GM18499 (cell line): ENCODE measurements around the gene NRIP3.

ENCODE experiments used
- ATAC-seq: cut with Tn5 transposase; IDR thresholded peaks from one replicate; pipeline ENCODE4 v1.9.1; 2021; ENCODE audit warnings: moderate number of reproducible peaks; ENCODE audit not compliant: insufficient read depth, unreplicated experiment

The NRIP3 gene

DNA sequence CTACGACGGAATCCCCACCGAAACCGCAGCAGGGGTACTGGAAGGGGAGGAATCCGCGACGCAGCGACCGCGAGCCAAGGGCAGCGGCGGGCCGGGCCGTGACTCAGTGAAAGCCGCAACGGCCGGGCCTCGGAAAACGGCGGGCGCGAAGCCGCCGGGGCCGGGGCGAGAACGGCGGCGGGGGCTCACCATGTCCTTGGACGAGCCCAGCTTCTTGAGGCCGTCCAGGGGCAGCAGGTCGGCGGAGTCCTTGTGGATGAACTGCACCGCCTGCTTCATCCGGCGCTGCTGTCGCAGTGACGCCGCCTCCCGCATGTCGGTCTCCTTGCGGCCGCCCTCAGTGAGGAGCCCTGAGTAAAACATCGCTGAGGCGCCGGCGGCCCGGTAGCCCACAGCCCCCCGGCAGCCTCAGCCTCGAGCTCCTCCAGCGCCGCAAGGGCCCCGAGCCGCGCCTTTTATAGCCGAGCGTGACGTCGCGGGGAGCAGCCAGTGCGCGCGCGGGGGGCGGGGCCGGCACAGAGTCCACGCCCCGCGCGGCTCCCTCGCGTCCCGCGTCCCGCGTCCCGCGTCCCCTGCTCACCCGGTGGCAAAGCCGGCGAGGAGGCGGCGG is at the start of gene NRIP3:
NRIP3 (minus strand) TSS at position 429 of the 610 bp plus-strand sequence; CDS start at position 363, 66 bp downstream.
- no peak for ATAC-seq

DNA sequence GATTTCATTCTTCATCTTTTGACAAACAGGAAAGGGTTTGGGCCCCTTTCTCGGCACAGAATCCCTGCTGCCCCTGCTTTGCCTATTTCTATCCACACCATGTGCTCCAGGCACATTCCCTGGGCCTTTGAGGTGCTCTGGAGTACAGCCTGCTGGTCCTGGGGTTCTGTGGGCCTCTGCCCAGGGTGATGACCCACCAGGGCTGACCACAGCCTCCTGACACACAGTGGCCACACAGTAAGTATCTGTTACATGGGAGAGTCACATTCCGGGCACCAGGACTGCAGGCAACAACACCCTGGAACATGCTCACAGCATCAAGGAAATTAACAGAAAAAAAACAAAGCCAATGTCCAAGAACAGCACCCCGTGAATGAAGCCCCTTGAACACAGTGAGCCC is 48.5 kb upstream of the NRIP3 start:
- no peak for ATAC-seq

DNA sequence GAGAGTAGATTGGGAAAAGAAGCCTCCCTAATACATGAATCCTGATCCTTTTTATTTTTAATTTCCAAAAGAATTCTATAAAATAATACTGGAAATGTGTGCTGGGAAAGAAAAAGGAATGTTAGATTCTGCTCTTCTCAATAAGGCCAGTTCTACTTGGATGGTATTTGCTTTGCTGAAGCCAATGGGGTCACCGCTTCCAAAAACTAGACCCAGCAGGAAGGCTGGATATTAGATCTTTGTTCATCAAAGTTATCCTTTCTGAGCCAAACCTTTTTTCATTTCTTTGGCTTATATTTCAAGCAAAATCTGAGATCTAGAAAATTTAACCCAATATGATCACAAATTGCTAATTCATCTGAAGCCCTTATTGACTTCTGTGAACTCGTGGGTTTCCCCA is 46.2 kb upstream of the NRIP3 start:
- ATAC-seq = no peak

DNA sequence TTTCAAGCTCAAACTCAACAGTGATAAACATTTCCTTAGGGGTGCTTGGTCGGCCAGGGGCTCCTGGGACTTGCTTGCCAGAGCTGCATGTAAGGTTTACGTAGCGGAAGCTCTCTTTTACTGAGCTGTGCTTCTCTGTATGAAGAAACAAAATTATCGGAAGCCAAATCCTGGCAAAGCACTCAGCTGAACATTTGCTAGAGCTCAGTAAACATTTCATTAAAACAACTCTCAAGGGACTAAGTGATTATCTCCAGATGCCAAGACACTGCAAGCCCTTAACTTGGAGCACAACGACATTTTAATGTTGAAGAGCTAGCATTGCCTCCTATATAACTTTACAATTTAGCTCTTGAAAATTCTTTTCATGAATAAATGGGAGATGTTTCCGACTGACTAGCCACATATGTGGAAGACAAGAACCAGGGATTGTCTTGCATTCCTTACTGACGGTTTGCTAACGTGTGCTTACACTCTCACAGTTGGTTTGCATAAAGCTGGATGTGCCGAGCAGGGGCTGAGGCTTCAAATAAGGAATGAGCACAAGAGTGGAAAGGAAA is 44.2 kb upstream of the NRIP3 start:
- no peak for ATAC-seq

DNA sequence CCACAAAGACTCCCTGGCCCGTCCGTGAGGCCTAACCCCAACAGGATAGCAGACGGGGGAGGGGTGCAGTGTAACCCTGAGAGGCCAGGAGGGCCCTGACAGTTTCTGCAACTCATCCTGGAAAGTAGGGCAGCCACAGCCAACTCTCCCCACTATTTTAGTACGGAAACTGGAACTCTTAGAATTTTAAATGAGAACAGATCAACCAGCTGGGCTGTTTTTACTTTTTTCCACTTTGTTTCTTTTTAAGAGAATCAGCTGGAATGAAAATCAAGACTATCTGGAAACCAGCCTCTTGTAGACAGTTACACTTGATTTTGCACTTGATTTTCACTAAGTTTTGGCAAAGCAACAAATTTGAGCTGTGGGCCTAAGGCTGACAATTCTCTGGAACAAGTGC is 42.7 kb upstream of the NRIP3 start:
- no peak for ATAC-seq

DNA sequence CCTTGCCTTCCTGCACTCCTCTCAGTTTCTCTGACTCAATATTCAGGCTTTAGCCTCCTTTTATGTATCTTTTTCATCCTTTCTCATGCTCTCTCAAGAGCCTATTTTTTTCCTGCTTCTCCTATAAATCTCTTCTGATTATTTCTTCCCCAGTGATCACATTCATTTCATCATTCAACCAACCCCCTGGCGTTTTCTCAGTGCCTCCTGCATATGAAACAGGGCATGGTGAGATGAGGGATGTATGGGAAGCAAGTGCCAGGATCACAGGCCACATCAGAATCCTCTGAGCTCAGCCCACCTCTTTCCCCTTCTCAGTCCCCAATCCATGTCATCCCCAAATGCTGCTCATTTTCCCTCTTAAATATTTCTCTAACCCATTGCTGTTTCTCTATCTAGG is 38.7 kb upstream of the NRIP3 start:
- no peak for ATAC-seq

DNA sequence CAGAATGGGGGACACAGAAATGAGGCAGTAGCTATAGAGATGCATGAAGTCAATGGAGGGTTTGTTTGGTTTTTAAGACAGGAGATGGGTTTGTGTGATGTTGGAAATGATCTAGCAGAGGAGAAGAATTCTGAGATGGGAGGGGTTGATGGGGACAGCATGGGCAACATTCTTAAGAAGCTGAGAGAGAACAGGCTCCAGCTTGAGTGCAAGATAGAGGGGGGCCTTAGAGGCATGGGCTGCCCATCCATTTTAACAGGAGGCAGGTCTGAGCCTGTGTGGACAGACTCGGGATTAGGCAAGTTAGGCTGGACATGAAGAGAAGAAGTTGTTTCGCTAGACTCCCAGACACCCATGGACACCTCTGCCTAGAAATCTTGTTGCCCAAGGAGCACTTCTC is 37.9 kb upstream of the NRIP3 start:
- ATAC-seq = no peak

DNA sequence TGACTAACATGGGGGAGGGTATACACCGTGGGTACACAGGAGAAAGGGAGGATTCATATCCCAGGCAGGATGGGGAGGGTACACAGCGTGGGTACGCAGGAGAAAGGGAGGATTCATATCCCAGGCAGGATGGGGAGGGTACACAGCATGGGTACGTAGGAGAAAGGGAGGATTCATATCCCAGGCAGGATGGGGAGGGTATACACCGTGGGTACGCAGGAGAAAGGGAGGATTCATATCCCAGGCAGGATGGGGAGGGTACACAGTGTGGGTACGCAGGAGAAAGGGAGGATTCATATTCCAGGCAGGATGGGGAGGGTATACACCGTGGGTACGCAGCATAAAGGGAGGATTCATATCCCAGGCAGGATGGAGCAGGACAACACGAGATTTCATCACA is 36.6 kb upstream of the NRIP3 start:
- no peak for ATAC-seq

DNA sequence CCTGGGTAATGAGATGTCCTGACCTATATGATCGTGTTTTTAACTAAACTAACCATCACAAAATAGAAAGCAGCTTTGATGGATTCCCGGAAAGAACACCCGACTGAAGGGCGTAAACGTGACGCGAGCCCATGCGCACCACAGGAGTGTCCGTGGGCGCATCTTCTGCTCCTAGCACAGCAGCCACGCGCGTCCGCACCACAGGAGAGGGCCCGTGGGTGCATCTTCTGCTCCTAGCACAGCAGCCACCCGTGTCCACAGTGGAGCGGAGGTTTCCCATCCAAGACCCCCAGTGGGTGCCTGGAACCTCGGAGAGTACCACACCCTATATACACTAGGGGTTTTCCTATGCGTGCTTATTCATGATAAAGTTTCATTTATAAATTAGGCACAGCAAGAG is 36.1 kb upstream of the NRIP3 start:
- no peak for ATAC-seq

DNA sequence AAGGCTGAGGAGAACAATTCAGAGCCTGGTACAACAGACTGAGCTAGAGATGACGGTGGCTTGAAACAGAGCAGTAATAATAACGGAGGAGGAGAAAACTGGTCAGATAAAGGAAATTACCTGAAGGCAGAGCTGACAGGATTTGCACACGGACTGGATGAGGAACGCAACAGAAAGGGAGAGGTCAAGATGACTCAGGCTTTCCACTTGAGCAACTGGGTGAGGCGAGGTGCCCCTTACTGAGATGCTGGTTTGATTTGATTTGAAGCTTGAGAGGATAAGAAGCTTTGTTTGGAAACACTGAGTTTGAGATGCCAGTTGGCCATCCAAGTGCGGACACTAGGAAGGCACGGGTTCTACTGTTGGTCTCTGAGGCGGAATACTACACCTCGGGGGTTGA is 35.4 kb upstream of the NRIP3 start:
- ATAC-seq = no peak

DNA sequence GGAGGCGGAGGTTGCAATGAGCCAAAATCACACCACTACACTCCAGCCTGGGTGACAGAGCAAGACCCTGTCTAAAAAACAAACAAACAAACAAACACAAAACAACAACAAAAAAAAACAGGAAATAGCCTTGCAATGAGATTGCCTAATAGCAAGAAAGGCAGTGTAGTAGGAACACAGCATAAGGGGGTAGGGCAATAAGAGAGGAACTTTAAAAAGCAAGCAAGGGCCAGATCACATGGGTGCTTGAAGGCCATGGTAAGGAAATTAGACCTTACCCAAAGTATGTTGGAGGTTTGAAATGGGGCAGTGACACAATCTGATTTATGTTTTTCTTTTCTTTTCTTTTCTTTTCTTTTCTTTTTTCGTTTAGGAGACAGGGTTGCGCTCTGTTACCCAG is 34.7 kb upstream of the NRIP3 start:
- no peak for ATAC-seq

DNA sequence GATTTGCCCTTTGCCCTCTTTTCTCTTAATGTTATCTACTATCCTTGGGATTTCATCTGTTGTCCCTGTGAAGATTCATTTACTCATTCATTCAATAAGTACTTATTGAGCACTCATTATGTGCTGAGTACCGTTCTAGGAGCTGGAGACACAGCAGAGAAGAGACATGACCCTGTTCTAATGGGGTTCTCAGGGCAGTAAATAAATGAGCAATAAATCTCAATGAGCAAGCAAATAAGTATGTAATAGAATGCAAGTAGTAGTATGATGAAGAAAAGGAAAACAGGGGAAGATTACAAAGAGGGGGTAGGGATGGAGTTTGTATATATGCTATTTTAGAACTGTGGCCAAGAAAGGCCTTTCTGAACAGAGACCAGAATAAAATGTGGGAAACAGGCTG is 34.2 kb upstream of the NRIP3 start:
- no peak for ATAC-seq

DNA sequence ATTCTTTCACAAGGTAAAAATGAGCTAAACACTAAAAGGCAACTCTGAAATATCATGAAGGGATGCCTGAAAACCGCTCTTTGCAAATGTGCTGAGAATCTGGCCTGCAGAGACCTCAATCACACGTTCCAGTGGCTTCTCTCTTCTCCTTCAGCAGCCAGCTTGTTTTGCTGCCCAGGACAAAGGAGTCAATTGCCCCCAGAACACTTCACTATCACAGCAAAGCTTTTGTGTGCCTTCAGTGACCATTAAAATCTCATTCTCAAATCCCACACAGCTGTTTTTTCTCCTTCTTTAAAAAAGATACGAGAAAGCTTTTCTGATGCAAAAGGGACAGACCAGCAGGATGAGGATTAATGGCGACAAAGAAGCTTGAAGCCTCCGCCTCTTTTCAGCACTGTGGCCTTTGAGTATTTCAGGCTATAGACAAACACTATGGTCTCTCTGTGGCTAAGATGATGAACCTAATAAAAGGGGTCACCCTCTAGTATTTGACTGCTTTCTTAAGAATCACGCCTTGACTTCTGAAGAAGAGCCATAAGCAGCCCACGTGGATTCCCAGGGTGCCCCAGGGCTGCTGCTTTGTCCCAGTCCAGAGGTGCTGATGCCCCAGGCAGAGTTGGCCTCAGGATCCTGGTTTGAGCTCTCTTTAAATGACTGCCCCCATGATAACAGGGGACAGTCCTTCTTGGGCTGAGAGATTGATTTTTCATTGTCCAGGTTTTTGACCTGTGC is 33.4 kb upstream of the NRIP3 start:
- no peak for ATAC-seq

DNA sequence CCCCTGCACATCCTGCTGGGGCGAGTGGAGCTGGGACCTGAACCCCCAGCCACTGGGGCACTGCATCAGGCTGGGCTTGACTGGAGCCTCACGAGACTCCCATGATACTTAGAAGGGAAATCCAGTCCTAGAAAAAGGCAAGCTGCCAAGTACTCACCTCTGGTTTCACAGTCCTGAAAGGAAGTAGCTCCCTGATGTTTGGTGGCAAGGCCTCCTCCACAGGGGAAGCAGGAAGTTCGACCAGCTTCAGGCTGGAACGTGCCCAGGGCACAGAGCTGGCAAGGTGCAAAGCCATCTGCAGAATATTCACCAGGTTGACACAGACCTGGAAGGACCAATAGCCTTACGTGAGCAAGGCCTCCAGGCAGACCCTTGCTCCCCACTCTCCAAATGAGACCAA is 26.8 kb upstream of the NRIP3 start:
- no peak for ATAC-seq

DNA sequence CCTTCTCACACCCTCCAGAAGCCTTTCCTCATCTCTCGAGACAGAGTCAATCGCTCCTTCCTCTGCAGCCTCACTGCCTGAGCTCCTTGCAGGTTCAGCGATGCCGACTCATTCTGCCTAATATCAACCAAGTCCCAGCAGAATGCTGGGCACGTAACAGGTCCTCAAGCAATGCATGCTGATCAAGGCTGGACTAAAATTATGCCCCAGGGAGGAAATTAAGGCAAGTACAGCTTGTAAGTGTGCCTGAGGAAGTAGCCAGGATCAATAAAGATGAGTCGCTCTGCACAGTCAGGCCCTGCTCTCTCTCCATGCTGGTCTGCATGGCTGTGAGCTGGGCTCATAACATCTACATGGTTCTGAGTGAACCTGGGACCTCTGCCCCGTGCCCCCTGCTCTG is 25.6 kb upstream of the NRIP3 start:
- ATAC-seq = no peak

DNA sequence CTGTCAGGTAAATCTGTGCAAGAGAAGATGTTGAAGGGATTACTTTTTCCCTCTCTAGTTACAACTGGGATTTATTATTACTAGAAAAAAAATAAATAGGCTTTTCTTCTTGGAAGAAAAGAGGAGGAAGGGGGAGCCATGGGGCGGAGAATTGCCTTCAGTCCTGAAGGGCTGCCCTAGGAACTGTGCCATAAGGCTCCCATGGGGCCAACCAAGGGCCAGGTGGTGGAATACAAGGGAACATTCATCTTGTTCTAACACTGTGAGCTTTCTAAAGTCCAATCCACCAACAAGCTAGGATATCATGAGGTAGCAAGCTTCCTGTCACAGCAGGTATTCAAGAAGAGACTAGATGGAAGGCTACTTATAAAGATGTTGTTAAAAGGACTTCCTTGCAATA is 24.8 kb upstream of the NRIP3 start:
- no peak for ATAC-seq

DNA sequence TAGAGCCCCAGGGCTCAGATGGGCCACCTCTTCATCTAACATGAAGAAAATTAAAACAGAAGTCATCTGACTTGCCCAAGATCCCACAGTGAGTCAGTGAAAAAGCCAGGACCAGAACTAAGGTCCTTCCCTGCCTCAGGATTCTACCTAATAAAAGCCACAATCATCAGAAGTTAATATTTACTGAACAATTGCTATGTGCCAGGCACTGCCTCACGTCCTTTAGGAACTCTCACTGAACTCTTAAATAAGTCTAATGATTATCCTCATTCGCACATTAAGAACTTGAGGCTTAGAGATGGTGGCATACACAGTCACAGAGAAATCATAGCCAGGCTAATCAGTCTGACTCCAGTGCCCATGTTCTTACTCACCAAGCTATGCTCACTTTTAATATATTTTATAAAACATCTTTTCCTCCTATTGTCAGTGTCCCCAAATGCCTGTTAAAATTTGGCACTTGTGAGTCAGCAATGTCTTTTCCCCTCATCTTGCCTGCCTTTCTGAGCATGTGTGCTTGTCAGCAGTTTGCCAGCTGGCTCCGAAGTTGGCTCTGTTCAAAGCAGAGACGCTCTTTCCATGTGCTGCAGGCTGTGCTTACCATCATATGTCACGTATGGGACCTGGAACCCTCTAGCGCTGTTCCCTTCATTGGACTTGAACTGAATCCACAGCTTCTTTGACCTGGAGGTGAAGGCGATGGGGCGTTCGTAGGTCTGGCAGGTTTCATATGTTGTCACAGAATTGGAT is 21.5 kb upstream of the NRIP3 start:
- no peak for ATAC-seq

DNA sequence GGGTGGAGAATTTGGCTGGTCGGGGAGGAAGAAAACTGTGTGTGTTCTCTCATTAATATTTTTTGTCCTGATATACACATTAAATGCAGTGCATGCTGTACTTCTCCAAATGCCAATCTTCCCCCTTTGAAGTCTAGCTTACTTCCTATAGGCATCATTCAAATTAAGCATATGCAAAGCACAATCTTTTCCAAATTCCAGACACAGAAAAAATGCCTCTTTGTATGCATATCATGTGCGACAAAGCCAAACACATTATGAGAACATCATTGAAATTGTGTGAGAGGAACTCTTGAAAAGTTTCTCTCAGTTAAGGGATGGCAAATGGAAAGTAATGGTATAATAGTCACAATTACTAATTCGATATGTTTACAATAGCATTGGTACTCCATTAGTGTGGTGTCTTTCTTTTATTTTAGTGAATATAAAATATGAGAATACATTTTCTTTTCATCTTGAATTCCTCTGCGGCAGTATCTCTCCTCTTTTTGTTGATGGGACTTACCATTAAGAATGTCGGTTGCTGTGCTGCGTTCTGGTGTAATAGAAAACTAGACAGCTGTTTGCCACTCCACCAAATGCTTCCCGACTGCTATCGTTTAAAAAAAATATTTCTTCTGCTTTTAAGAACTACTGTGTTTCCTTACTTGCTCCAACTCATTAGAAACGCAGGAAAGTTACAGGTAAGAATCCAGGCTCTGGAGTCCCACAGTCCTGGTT is 19.3 kb upstream of the NRIP3 start:
- no peak for ATAC-seq

DNA sequence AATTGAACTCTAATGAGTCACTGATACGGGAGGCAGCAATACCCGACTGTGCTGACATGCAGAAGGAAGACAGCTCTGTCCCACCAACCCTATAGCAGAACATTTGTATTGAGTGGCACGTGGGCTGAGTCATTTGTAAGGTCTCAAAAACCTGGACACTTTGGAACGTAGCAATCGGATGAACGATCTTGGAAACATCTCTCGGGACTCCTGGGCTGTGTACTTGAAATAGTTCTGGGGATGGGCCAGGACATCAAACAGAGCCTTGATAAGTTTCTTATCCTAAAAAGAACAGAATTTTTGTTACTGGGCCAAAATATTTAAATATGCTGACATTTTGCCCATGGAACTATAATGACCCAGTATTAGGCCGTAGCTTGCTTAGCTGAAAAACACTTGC is 17.1 kb upstream of the NRIP3 start:
- no peak for ATAC-seq

DNA sequence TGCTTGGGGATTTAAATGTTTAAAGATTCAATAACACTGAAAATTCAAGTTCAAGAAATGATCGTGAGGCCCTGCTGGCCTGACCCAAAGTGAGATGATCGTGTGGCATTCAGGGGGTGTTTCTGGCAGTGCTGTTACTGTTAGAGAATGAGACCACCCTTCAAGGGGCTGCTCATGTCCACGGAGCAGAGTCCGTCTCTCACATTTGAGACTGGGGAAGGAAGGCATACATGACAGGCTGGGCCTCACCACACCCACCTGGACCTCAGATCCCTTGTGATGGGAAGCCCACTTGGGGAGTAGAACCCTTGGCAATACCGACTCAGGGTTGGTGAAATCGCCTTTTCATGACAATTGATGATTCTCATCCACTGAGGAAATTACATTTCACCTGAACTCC is 16.1 kb upstream of the NRIP3 start:
- no peak for ATAC-seq

DNA sequence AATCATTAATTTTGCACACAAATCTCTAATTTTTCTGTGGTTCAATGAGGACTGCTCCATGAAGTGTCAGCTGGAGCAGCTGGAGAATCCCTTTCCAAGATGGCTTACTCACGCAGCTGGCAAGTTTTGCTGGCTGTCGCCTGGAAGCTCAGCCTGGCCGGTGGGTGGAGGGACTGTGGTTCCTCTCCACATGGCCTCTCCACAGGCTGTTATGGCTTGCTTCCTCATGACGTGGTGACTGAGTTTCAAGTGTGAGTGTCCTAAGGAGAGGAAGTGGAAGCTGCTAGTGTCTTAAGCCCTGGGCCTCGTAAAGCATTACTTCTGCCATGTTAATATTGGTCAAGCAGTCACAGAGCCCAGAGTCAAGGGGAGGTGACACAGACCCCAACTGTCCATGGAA is 14.0 kb upstream of the NRIP3 start:
- no peak for ATAC-seq
